ENCODE measurements around the gene PPP6R2.
"Not testable (repeated sequence)": the region's sequence is repeated elsewhere in the genome, so short reads cannot be mapped to it uniquely, and the experiment has no call there.

The PPP6R2 gene

DNA sequence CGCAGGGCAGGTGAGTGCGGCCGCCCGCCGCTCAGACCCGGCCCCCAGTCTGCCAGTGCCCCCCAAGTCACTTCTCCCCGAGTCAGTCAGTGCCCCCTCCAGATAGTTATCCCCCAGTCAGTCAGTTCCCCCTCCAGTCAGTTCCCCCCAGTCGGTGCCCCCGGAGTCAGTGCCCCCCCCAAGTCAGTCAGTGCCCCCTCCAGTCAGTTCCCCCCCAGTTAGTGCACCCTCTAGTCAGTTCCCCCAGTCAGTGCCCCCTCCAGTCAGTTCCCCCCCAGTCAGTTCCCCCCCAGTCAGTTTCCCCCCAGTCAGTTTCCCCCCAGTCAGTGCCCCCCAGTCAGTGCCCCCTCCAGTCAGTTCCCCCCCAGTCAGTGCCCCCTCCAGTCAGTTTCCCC, 411 bp downstream of the PPP6R2 start:
- DNase-seq (ENCODE audit: low read depth, low spot score), result no peak

DNA sequence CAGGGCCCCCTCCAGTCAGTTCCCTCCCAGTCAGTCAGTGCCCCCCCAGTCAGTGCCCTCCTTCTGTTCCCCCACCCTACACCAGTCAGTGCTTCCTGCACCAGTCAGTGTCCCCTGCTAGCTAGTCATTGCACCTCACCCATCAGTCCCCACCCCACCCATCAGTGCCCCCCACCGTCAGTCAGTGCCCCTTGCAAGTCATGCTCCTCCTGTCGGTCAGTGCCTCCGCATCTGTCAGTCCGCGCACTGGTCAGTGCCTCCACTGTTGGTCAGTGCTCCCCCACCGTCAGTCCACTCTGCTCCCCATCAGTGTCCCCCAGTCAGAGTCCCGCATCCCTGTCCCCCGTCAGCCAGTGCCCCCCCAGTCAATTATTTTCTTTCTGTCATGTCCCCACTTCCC, 3.3 kb downstream of the PPP6R2 start:
- DNase-seq (ENCODE audit: low read depth, low spot score), result no peak

DNA sequence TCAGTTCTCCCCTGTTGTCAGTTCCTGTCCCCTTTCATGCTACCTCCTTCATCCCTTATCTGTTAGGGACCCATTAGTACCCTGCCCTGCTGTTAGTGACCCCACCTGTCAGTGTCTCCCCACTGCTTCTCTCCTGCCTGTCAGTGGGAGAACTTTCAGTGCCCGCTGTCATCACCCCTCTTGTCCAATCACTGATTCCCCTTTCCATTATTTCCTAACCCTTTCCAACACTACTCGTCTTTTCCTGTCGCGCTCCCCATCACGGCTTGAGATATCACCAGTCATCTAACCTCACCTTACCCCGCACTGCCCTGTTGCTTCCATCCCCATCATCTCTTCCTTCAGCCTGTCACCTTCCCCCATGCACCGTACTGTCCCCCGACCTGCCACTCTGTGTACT, 4.0 kb downstream of the PPP6R2 start:
- DNase-seq (ENCODE audit: low read depth, low spot score), result no peak

GRCh38 chr22:50348058-50348457, 4.9 kb downstream of the PPP6R2 start:
- no peak for DNase-seq (ENCODE audit: low read depth, low spot score)

GRCh38 chr22:50356186-50356585, 13.1 kb downstream of the PPP6R2 start:
- DNase-seq (ENCODE audit: low read depth, low spot score), result no peak

DNA sequence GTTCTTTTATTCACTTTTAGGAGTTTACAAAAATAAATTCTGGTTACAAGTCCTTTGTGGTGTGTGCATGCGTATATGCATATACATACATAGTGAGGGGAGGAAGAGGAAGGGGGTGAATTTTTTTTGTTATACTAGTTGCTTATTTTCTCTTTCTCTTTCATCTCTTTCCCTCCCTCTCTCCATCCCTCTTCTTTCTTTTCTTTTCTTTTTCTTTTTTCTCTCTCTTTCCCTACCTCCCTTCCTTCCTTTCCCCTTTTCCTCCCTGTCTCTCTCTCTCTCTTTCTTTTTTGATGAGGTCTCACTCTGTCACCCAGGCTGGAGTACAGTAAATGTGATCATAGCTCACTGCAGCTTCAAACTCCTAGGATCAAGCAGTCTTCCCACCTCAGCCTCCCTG, 14.1 kb downstream of the PPP6R2 start:
- no peak for DNase-seq (ENCODE audit: low read depth, low spot score)

GRCh38 chr22:50357756-50358155, 14.6 kb downstream of the PPP6R2 start:
- no peak for DNase-seq (ENCODE audit: low read depth, low spot score)

DNA sequence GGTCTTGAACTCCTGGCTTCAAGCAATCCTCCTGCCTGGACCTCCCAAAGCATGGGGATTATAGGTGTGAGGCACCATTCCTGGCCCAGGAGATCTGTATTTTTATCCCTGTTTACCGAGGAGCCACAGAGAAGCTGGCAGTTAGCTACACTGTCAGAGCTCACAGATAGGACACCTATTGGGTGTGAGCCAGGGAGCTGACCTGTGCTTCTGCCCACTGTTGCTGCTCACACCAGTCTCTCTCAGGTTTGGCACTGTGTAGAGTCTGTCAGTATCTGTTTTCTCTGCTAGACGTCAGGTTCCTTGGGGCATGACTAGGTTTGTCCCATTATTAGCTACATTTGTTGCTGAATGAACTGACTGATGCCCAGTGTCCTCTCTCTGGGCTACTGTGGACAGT, 17.5 kb downstream of the PPP6R2 start:
- no peak for DNase-seq (ENCODE audit: low read depth, low spot score)

- DNase-seq (ENCODE audit: low read depth, low spot score), result no peak
Measured at GRCh38 chr22:50361222-50361621, 18.1 kb downstream of the PPP6R2 start.

- no peak for DNase-seq (ENCODE audit: low read depth, low spot score)
Measured at GRCh38 chr22:50361688-50362087, 18.6 kb downstream of the PPP6R2 start.

GRCh38 chr22:50363166-50363802, 20.2 kb downstream of the PPP6R2 start:
- no peak for DNase-seq (ENCODE audit: low read depth, low spot score)

- not testable (repeated sequence) for DNase-seq (ENCODE audit: low read depth, low spot score)
Measured at GRCh38 chr22:50363803-50364194, 20.7 kb downstream of the PPP6R2 start.

- no peak for DNase-seq (ENCODE audit: low read depth, low spot score)
Measured at GRCh38 chr22:50367778-50368500, 24.8 kb downstream of the PPP6R2 start.

DNA sequence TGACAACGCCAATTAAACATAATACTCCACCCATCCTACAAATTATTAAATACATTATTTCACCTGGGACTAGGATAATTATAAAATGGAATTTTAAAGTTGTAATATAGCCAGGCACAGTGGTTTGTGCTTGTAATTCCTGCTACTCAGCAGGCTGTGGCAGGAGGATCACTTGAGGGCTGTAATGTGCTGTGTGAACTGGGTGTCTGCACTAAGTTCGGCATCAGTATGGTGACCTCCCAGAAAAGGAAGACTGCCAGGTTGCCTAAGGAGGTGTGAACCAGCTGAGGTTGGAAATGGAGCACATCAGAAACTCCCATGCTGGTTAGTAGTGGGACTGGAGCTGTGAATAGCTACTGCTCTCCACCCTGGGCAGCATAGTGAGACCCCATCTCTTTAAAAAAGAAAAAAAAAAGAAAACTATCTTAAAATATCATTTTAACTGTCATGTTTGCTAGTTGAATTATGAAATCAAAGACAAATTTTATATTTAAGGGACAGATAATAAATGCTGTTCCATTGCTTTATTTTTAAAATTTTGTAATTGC, 28.0 kb downstream of the PPP6R2 start:
- DNase-seq (ENCODE audit: low read depth, low spot score), result no peak

DNA sequence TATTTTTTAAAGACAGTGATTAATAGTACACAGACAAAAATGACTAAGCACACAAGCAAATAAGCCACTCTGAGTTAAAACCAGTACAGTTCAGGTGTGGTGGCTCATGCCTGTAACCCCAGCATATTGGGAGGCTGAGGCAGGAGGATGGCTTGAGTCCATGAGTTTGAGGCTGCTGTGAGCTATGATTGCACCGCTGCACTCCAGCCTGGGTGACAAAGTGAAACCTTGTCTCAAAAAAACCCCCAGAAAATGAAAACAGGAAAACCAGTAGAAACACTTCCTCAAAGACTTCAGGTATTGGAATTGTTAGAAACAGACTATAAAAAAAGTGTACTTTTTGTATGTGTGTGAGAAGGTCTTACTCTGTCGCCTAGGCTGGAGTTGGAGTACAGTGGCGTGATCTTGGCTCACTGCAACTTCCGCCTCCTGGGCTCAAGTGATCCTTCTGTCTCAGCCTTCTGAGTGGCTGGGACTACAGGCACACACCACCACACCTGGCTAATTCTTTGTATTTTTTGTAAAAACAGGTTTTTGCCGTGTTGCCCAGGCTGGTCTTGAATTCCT, 33.0 kb downstream of the PPP6R2 start:
- no peak for DNase-seq (ENCODE audit: low read depth, low spot score)

GRCh38 chr22:50381021-50381555, 38.0 kb downstream of the PPP6R2 start:
- DNase-seq (ENCODE audit: low read depth, low spot score), result not testable (repeated sequence)

- DNase-seq (ENCODE audit: low read depth, low spot score), result no peak
Measured at GRCh38 chr22:50396751-50397370, 53.7 kb downstream of the PPP6R2 start.

DNA sequence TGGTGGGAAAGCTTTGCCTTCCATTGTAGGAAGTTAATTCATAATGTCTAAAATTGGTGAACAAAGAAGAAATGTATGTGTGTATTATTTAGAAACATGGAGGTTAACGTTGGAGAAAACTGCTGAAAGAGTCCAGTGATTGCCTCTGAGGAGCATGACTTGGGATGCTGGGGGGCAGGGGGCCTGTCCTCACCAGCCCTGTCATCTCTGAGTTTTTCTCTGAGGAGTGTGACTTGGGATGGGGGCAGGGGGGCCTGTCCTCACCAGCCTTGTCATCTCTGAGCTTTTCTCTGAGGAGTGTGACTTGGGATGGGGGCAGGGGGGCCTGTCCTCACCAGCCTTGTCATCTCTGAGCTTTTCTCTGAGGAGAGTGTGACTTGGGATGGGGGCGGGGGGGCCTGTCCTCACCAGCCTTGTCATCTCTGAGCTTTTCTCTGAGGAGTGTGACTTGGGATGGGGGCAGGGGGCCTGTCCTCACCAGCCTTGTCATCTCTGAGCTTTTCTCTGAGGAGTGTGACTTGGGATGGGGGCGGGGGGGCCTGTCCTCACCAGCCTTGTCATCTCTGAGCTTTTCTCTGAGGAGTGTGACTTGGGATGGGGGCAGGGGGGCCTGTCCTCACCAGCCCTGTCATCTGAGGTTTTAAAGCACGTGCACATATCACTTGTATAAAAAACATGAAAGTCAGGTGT, 54.4 kb downstream of the PPP6R2 start:
- DNase-seq (ENCODE audit: low read depth, low spot score), result not testable (repeated sequence)

DNA sequence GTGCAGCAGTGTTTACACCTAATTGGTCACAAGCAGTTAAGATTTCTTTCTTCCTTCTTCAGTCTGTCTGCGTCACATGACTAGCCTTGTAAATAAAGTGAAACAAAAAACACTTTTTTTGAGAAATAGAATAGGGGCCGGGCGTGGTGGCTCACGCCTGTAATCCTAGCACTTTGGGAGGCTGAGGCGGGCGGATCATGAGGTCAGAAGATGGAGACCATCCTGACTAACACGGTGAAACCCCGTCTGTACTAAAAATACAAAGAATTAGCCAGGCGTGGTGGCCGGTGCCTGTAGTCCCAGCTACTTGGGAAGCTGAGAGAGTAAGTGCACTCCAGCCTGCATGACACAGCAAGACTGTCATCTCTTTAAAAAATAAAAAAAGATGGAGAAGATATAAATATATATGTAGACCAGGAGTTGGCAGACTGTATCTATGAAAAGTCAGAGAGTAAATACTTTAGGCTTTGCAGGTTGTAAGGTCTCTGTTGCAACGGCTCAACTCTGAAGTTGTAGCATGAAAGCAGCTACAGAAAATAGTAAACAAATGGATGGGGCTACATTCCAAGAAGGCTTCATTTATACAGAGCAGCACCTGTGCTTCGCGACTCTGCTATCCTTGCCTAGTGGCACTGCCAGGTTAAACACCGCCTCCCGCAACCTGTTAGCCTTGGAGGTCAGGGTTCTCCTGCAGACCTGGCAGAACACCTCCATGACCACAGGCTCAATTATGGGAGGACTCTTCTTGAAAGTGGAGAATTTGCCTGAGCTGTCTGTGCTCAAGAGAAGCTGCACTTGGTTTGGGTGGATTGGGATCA, 55.9 kb downstream of the PPP6R2 start:
- DNase-seq (ENCODE audit: low read depth, low spot score), result no peak

GRCh38 chr22:50399751-50400331, 56.7 kb downstream of the PPP6R2 start:
- DNase-seq (ENCODE audit: low read depth, low spot score), result peak; percentile 7

Data from smooth muscle cell of the brain vasculature (primary cell).